GM18867 (cell line): Measurements from ENCODE around the gene TP53BP2.

ENCODE experiments used
- ATAC-seq: cut with Tn5 transposase; IDR thresholded peaks from one replicate; pipeline ENCODE4 v1.9.1; 2021; ENCODE audit warnings: mild to moderate bottlenecking, moderate library complexity; ENCODE audit not compliant: unreplicated experiment

The TP53BP2 gene

DNA sequence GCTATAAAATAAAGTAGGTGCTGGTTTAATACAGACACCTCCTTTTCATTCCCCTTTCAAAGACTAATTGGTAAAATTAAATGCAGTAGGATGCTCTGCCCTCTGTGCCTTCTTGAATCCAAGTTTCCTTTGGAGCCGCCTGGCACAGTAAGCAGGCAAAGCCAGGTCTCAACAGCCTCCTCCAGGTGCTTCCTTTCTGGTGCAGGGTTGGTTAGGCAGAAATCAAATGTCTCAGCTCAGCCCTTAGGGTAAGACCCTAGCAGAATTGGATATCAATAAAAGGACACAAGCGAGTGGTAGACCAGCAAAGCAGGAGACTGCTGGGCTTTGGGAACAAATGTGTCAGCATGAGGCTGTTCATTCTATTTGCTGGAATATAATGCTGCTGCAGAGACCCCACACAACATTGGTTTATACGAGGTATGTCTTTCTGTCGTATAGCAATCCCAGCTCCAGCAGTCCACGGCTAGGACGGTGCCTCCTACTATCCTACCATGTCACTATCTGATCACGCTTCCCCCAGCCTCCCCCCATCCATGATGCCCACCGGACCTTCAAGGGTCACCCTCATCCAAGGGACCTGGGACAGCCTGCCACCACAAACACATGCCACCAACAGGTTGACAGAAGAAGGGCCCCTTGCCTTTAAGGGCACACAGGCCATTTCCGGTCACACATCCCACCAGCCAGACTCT, 75.0 kb downstream of the TP53BP2 start:
- no peak for ATAC-seq

DNA sequence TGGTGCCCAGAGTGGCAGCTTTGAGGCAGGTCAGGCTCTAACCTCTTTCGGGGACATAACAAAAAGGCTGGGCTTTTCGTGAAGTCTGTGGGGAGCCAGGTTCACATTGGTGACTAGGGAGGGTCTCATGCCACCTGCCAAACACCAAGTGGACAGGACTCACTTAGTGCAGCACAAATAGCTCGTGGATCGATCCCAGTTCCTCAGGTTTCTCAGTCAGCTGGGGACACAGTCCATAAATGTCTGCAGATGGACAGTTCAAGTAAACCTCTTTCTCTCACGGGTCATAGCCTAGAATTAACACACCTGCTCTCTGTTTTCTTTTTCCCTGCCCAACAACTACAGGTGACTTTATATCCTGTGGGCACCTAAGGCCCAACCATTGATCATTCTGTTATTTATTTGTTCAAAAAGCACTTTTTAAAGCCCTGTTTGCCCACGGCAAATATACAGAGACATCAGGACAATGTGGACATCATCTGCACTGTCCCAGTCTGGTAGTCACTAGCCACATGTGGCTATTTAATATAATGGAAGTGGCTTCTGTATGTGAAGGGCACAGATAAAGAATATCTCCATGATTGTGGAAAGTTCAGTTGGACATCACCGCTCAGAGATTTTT, 79.9 kb downstream of the TP53BP2 start:
- no peak for ATAC-seq

DNA sequence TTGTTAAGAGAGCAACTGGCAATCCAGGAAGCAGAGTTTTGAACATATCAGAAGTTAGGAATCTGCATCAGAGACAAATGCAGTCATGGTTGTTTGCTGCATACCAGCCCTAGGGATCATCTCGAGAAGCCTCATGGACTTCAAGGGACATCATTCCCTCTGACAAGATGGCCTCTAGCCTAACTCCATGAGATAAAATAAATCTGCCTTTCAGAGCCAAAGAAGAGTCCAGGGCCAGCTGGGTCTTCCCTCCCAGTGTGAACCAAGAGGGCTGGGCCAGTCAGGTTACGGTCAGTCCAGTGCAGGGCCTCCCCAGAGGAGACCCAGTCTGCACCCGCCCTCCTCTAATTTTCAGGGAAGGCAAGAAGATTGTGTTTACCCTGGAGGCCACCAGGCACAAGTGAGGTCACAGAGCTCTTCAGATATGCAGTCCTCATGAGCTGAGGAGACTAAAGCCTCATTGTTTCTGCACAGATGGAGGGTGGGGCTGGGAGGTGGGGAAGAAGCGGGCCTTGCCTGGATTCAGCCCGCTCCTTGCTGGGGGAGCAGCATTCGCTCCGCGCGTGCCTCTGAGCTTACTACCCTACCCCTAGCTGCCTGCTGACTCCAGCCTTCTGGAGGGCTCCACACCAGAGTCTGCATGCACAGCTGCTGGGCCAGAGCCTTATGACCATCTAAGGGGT, 80.6 kb downstream of the TP53BP2 start:
- no peak for ATAC-seq

DNA sequence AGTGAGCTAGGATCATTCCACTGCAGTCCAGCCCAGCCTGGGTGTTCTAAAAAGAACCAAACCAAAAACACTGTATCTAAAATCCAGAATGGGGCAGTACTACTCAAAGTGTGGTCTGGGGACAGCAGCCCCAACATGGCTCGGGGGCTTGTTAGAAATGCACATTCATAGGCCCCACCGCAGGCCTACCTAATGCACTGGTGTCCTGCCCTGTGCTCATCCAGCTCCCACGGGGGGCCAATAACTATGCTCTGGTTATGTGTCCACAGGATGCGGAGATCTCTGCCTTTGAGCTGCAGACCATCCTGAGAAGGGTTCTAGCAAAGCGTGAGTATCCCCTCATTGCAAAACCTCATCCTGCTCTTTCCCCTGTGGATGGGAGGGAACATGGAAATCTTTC, 81.9 kb downstream of the TP53BP2 start:
- no peak for ATAC-seq

DNA sequence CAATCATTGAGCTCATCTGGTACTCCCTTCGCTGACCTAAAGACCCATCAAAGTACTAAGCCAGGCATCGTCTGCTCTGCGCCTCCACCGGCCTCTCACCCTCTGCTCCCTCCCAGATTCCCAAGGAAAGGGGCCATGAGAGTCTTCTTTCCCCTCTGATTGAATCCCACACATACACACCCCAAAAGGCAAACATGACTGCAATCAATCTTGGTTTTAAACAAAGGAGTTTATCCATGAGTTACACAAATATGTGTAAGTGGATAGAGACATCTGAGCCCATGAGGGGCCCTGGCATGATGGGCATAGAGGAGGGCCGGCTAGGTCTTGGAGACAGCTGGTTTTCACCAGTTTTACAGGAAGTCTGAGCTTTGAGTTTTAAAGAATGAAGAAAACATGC, 82.5 kb downstream of the TP53BP2 start:
- no peak for ATAC-seq

- ATAC-seq: no peak
These were observed 84.3 kb downstream of the TP53BP2 start for GRCh38 chr1:223761411-223761810.

DNA sequence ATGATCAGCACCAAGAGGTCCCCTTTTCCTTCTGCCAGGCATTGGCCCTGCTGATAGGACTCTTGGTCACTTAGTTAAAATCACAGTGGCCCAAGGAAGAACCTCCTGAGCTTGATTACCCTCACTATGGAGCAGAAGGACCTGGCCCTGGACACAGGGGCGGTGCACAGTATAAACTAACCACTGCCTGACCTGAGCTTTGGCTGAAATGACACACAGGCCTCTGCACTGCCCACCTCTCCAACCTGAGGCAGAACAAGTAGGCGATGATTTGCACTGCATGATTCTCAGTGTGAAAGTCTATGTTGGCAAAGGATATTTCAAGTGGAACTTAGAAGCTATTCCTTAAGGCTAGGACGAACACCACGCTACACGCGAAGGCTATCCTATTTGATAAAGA, 84.9 kb downstream of the TP53BP2 start:
- ATAC-seq: no peak

DNA sequence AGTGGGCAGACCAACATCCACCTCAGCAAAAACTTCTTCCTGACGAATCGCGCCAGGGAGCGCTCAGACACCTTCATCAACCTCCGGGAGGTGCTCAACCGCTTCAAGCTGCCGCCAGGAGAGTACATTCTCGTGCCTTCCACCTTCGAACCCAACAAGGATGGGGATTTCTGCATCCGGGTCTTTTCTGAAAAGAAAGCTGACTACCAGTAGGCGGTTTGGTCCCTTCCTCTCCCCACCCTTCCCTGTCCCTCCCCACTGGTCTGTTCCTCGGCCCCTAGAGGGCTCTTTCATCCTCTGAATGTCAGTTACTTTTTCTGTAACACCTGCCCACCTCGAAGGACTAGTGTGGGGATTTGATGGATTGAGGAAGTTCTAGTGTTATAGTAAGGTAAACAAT, 86.5 kb downstream of the TP53BP2 start:
- no peak for ATAC-seq

DNA sequence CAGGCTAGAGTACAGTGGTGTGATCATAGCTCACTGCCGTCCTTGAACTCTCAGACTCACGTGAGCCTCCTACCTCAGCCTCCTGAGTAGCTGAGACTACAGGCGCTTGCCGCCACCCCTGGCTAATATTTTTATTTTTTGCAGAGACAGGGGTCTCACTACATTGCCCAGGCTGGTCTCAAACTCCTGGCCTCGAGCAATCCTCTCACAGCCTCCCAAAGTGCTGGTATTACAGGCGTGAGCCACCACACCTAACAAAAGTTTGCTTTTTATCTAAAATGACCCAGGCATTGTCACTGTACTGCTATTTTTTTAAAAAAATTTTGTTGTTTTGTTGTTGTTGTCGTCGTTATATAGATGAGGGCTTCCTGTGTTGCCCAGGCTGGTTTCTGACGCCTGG, 87.0 kb downstream of the TP53BP2 start:
- ATAC-seq: no peak

DNA sequence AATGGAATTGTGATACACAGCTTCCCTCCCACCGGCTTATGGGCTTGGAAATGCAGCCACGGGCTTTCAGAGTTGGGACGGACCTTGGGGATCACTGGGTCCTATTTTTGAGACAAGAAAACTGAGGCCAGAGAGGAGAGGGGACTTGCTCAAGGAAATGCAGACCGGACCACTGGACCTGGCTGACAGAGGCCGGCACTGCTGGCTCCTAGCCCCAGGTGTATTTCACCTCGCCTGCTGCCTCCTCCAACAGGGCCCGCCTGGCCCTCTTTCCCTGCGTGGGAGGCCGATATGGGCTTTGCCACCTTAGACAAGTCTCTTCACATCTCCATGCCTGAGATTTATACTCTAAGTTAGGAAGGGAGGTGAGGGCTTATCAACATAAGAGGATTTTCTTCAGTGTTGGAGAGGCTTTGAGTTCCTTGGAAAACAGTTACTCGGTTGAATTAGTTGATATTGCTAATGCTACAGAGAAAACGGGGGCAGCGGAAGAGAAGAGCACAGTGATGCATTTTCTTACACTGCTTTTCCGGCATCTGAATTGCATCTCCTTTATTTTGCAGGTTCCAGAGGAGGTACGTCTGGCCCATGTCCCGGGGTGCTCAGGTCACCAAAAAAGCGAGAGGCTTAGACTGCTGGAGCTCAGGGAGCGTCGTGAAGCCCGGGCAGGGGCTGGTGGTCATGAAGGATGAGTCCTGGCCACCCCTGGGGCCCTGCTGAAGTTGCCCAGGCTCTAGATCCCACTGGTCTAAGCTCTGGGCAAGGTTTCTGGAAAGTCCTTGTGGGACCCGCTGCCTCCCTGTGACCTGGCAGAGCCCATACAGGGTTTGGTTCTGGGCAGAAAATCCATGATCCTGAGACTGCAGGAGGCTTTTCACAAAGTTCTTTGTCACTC, 88.7 kb downstream of the TP53BP2 start:
- no peak for ATAC-seq

DNA sequence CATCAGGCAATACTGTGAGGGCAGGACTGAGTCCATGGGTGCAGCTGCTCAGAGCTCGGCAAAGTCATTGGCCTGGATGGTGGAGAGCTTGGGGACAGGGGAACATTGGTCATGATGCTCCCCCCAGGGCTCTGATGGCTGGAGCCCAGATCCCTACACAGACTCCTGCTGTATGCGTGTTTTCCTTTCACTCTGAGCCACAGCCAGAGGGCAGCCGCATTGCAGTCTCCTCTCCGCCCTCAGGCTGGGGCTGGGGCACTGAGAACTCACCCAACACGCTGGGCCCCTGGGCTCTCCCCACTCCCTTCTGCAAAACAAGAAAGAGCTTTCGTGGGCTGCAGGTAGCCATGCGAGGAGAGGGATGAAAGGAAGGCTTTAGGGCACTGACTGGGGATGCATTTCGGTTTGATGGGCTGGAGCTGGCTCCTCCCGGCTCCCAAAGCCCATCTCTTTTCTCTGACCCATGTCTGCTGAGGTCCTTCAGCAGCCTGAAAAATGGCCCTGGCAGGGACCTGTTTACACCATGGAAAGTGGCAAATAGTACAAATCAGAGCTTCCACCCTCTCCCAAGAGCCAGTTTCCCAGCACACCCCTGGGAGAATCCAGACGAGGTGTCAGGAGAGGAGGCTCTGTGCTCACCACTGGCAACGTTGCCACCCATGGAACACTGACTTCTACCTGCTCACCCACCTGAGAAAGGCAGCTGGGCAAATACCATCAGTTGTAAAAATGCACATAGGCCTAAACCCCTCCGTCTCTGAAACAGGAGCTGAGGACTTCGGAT, 89.6 kb downstream of the TP53BP2 start:
- ATAC-seq: no peak

- no peak for ATAC-seq
These were observed 90.3 kb downstream of the TP53BP2 start for GRCh38 chr1:223755432-223755792.

DNA sequence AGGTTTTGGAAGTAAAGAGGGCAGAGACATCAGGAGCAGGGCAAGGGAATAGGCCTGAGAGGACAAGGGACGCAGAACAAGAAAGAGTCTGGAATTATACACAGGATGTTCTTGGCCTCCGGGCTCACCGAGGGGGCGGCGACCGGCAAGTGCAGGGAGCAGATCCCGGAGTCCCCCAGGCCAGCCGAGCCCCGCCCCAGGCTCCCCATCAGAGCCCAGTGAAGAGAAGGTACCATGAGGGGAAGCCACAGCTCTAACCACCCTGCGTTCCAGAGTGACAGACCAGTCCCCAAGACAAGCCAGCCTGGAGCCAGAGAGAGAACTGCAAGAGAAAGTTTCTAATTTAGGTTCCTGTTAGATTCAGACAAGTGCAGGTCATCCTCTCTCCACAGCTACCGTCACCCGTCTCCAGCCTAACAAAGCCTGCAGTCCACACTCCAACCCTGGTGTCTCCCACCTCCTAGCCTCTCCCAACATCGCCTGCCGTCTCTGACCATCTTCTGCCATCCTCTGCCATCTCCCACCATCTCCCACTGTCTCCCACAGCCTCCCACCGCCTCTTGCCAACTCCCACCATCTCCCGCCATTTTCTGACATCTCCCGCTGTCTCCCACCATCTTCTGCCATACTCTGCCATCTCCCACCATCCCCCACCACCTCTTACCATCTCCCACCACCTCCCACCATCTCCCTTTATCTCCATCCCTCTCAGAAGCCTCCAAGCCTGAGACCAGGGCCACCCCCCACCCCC, 90.9 kb downstream of the TP53BP2 start:
- no peak for ATAC-seq

GRCh38 chr1:223752721-223753515, 92.8 kb downstream of the TP53BP2 start:
- ATAC-seq: no peak

GRCh38 chr1:223751696-223752095, 94.1 kb downstream of the TP53BP2 start:
- ATAC-seq: no peak

GRCh38 chr1:223750730-223751570, 94.8 kb downstream of the TP53BP2 start:
- no peak for ATAC-seq

GRCh38 chr1:223748773-223749733, 96.7 kb downstream of the TP53BP2 start:
- peak; percentile 75 for ATAC-seq
